Measurements from ENCODE around the gene ALK.

The ALK gene

DNA sequence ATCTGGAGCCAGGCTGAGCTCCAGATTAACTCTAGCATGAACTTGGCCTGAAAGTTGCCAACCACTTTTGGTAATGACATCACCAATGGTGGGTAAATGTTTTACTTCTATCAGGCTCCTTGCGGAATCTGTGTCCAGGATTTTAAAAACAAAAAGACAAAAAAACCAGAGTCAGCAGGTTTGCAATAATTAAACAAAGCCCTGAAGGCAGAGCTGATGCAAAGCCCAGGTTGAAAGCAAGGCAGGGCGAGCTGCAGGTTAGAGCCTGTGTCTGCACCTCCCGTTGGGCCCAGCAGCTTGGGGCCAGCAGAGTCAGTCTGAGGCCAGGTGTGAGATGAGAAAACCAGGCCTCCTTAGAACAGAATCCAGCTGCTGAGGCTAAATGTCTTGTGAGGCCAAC lies 29.1 kb upstream of the ALK start:
- TF ChIP-seq, protein P1, sequence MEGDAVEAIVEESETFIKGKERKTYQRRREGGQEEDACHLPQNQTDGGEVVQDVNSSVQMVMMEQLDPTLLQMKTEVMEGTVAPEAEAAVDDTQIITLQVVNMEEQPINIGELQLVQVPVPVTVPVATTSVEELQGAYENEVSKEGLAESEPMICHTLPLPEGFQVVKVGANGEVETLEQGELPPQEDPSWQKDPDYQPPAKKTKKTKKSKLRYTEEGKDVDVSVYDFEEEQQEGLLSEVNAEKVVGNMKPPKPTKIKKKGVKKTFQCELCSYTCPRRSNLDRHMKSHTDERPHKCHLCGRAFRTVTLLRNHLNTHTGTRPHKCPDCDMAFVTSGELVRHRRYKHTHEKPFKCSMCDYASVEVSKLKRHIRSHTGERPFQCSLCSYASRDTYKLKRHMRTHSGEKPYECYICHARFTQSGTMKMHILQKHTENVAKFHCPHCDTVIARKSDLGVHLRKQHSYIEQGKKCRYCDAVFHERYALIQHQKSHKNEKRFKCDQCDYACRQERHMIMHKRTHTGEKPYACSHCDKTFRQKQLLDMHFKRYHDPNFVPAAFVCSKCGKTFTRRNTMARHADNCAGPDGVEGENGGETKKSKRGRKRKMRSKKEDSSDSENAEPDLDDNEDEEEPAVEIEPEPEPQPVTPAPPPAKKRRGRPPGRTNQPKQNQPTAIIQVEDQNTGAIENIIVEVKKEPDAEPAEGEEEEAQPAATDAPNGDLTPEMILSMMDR (IDR thresholded peaks at IDR 0.05; ENCODE audit: low read depth, low read length), result no peak
- no peak for DNase-seq (ENCODE audit: extremely low read depth, low read depth)

DNA sequence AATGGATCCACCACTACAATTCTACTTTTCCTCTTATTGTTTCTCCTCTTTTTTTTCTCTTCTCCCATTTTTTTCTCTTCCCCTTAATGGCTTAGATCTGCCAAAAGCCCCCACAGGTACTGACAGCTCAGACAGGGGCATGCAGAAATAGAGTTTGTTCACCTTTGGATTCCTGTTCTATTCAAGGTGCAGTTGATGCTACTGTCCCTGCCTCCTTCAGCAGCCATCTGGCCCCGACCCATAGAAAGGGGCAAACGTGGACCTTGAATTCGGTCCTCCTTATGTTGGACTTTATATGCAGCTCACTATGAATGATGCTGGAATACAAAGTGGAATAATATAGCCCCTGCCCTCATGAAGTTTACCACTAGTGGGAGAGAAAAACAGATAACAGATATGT lies 27.7 kb upstream of the ALK start:
- TF ChIP-seq, protein P1 (IDR thresholded peaks at IDR 0.05; ENCODE audit: low read depth, low read length), result no peak
- no peak for DNase-seq (ENCODE audit: extremely low read depth, low read depth)

DNA sequence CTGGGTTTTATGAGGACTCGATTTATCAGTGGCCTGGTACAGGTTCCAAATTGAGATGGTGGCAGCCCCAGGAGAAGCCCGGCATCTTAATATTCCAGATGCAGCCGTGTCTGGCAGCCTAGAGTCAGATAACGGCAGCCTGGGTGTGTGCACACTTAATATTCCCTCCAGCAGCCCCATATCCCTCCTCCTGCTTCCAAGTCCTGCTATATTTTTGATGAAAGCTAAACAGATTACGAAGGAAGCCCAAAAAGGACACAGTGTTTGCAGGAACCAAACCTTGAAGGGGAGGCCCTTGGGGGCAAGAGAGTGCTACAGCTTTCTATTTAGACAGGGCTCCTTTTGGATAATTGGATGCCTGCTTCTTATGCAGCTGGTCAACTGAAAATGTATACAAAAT lies 25.1 kb upstream of the ALK start:
- TF ChIP-seq, protein P1 (IDR thresholded peaks at IDR 0.05; ENCODE audit: low read depth, low read length), result no peak

DNA sequence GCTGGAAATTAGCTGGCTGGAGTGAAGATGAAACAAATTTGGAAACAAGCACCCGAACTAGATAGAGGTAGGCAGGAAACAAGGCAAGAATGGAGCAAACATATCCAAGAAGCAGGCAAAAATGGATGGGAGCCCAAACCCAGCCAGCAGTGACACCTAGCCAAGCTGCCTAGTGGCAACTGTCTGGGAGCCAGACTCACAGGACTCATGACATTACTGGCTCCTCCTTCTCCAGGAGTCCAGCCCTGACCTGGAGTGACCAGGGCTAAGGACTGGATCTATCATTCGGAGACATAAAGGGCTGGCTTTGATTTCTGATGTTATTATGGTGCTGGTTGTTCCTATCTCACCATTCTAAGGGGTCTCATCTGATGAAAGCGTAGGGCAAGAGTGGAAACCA lies 21.3 kb upstream of the ALK start:
- TF ChIP-seq, protein P1 (IDR thresholded peaks at IDR 0.05; ENCODE audit: low read depth, low read length), result no peak
- no peak for DNase-seq (ENCODE audit: extremely low read depth, low read depth)

More for the DNA sequence above, 25.1 kb upstream of the ALK start:
- no peak for DNase-seq (ENCODE audit: extremely low read depth, low read depth)

DNA sequence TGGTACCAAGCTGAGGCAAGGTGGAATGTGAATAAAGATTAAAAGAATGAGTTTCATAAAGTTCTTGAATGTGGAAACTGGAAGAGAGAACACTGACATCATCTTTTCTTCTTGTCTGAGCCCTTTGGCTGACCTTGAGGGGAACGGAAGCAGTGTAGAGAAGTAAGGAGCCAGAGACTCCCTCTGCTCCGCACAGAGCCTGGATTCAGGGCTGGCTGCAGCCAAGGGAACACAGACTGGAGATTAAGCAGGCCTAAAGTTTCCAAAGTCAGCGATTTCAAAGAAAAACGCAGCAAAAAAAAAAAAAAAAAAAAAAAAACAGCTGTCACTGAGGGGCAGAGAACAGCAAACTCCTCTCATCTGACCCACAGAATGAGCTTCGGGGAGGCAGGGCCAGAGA lies 19.3 kb upstream of the ALK start:
- no peak for DNase-seq (ENCODE audit: extremely low read depth, low read depth)
- TF ChIP-seq, protein P1 (IDR thresholded peaks at IDR 0.05; ENCODE audit: low read depth, low read length), result no peak

DNA sequence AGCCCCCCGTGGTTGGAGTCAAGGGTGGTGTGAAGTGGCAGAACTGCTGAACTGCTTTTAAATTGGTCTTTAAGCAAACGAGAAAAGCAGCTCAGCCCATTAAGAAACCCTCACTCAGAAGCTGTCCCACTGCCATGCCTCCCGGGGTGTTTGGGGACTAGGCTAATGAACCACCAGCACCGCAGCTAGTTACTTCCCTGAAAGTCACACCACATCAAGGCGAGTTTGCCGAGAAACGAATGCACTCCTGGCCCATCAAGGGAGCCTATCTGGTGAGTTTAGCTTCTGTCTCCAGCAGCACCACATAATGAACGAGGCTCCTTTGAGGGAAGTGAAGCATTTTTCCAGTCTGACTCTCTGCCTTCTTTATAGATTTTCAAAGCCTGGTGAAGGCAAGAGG lies 14.6 kb upstream of the ALK start:
- TF ChIP-seq, protein P1 (IDR thresholded peaks at IDR 0.05; ENCODE audit: low read depth, low read length), result no peak
- no peak for DNase-seq (ENCODE audit: extremely low read depth, low read depth)

DNA sequence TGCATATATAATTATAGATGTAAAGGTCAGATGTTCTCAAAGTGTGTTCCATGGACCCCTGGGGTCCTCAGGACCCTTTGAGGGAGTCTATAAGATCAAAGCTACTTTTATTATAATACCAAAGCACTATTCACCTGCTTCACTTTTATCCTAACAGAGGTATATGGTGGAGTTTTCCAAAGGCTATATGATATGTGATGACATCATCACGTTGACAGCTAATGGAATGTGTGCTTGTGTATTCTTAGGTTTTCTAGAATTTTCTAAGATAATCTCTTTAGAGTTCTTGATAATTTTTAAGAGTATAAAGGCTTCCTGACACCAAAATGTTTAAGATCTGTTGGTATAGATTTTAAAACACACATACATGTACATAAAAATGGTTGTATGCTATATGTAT lies 10.4 kb upstream of the ALK start:
- TF ChIP-seq, protein P1 (IDR thresholded peaks at IDR 0.05; ENCODE audit: low read depth, low read length), result no peak
- no peak for DNase-seq (ENCODE audit: extremely low read depth, low read depth)

Data from AG09319 (cell line).